PC-3 (cell line): Measurements from ENCODE around the gene NFIX. TPM values are rescaled to one million over a fixed set of nuclear protein-coding genes. Genes with fewer than 3 reads are reported as not detected.

ENCODE experiments used
- ATAC-seq: fragments of 200-7000 bp; cut with Tn5 transposase; 2 replicates; pipeline ENCODE4 v1.9.1; 2020; ENCODE audit warnings: mild to moderate bottlenecking, moderate library complexity
- BruUV-seq: library from RNA; stranded (reverse); fragments of 400-500 nt; replicated peaks from 2 replicates; lab custom pipeline; 2021; lab: Mats Ljungman, UMichigan
- CTCF ChIA-PET: fragments of 300-600 bp; sonication (Branson Sonifier 250); formaldehyde crosslinking; loops from one replicate; lab custom pipeline; 2022; ENCODE audit warnings: antibody characterized with exemption; lab: Charles Lee
- POLR2A ChIA-PET: fragments of 300-600 bp; sonication (Branson Sonifier 250); formaldehyde crosslinking; loops from one replicate; lab custom pipeline; 2022; ENCODE audit warnings: antibody characterized with exemption; ENCODE audit not compliant: unreplicated experiment; lab: Charles Lee
- DNase-seq: peaks from one replicate; pipeline ENCODE4 v3.0.0-alpha.2; 2015
- H2AFZ ChIP-seq: fragments of 300-600 bp; sonication (generic); 2 replicates; pipeline ENCODE4 v1.6.0; 2016; ENCODE audit warnings: antibody characterized with exemption, low read length
- H3F3A ChIP-seq: fragments of 300-600 bp; sonication (generic); one replicate; pipeline ENCODE4 v1.6.0; 2017; ENCODE audit warnings: antibody characterized with exemption, low read length, control low read depth, mild to moderate bottlenecking; ENCODE audit not compliant: unreplicated experiment
- H3K27ac ChIP-seq: fragments of 300-600 bp; sonication (generic); 2 replicates; pipeline ENCODE4 v1.5.1; 2016; ENCODE audit warnings: mild to moderate bottlenecking, low read length
- H3K27me3 ChIP-seq: fragments of 300-600 bp; sonication (generic); 2 replicates; pipeline ENCODE4 v1.6.1; 2016; ENCODE audit warnings: low read length, mixed read lengths
- H3K36me3 ChIP-seq: fragments of 300-600 bp; sonication (generic); 2 replicates; pipeline ENCODE4 v1.6.1; 2016; ENCODE audit warnings: low read depth, mixed run types, low read length, mixed read lengths
- H3K4me1 ChIP-seq: fragments of 300-600 bp; sonication (generic); 2 replicates; pipeline ENCODE4 v1.5.1; 2016; ENCODE audit warnings: low read length; ENCODE audit not compliant: insufficient read depth
- H3K4me2 ChIP-seq: fragments of 300-600 bp; sonication (generic); 2 replicates; pipeline ENCODE4 v1.6.0; 2016; ENCODE audit warnings: low read length
- H3K4me3 ChIP-seq: fragments of 300-600 bp; sonication (generic); 2 replicates; pipeline ENCODE4 v1.5.1; 2016; ENCODE audit warnings: mild to moderate bottlenecking, low read length, mixed read lengths
- H3K79me2 ChIP-seq: fragments of 300-600 bp; sonication (generic); 2 replicates; pipeline ENCODE4 v1.6.1; 2017; ENCODE audit warnings: low read length, mixed read lengths
- H3K9ac ChIP-seq: fragments of 300-600 bp; sonication (generic); 2 replicates; pipeline ENCODE4 v1.6.0; 2016; ENCODE audit warnings: mild to moderate bottlenecking, low read length
- H3K9me2 ChIP-seq: fragments of 300-600 bp; sonication (generic); replicated peaks from 2 replicates; pipeline ENCODE4 v1.6.1; 2016; ENCODE audit warnings: mixed run types, low read length, mixed read lengths
- H3K9me3 ChIP-seq: fragments of 300-600 bp; sonication (generic); 2 replicates; pipeline ENCODE4 v1.6.1; 2016; ENCODE audit warnings: low read length, mixed read lengths
- H4K20me1 ChIP-seq: fragments of 300-600 bp; sonication (generic); 2 replicates; pipeline ENCODE4 v1.6.1; 2016; ENCODE audit warnings: low read length, mixed read lengths
- EZH2 ChIP-seq: fragments of 300-600 bp; sonication (generic); IDR thresholded peaks from one replicate; pipeline ENCODE4 v1.6.1; 2017; ENCODE audit warnings: antibody characterized with exemption, mild to moderate bottlenecking, low read length; ENCODE audit not compliant: unreplicated experiment
- EZH2phosphoT487 ChIP-seq: fragments of 300-600 bp; sonication (generic); IDR thresholded peaks from 2 replicates; pipeline ENCODE4 v1.6.1; 2018; ENCODE audit warnings: mild to moderate bottlenecking, antibody characterized with exemption, low read length, borderline replicate concordance
- intact Hi-C: fragments of 100-400 bp; cut with micrococcal nuclease; formaldehyde crosslinking; loops from 2 replicates; pipeline ENCODE4 v1.9.0; 2023
- total RNA-seq: library from RNA; depleted of rRNA; stranded (reverse); fragments of >200 nt; gene quantifications from 2 replicates; pipeline ENCODE4 v1.2.3, GENCODE V29; 2014
- TF ChIP-seq, protein P1 (sequence below): fragments of 300-600 bp; sonication (generic); conservative IDR thresholded peaks from 2 replicates; pipeline ENCODE4 v1.5.1; 2017; ENCODE audit warnings: antibody characterized with exemption, low read depth, mild to moderate bottlenecking, low read length

NFIX gene
- total RNA-seq, 1 experiment from 2014 or later: 43.3 TPM

DNA sequence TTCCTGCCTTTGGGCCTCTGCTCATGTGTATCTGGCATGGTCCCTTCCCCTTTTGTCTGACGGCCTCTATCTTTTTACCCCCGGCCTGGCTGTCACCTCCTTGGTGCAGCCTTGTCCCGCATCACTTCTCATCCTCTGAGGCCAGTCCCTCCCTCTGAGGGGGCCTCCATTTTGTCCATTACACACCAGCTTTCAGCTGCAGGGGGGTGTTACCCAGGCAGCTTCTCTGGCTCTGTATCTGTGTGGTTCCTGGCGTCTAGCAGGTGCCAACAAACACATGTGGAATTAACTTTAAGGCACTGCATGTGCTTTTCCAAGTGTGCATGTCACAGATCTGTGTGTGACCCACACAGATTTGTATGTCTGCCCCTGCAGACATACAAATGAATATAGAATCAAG lies 55.0 kb downstream of the NFIX start:
- H3K9me3 ChIP-seq: no peaks in the 10 kb centered on the region
- no peak overlapping the region for H3K27ac ChIP-seq
- H3K79me2 ChIP-seq: peaks cover 71% of the 10 kb centered on the region
- peak overlapping the region; percentile 71; the same call in 1 of the 2 replicates for H3K4me2 ChIP-seq
- ChIA-PET CTCF (no interaction called here), POLR2A (no interaction called here)
- no peak for ATAC-seq
- H3K4me3 ChIP-seq: no peak overlapping the region
- TF ChIP-seq EZH2: no peak
- TF ChIP-seq, protein P1, sequence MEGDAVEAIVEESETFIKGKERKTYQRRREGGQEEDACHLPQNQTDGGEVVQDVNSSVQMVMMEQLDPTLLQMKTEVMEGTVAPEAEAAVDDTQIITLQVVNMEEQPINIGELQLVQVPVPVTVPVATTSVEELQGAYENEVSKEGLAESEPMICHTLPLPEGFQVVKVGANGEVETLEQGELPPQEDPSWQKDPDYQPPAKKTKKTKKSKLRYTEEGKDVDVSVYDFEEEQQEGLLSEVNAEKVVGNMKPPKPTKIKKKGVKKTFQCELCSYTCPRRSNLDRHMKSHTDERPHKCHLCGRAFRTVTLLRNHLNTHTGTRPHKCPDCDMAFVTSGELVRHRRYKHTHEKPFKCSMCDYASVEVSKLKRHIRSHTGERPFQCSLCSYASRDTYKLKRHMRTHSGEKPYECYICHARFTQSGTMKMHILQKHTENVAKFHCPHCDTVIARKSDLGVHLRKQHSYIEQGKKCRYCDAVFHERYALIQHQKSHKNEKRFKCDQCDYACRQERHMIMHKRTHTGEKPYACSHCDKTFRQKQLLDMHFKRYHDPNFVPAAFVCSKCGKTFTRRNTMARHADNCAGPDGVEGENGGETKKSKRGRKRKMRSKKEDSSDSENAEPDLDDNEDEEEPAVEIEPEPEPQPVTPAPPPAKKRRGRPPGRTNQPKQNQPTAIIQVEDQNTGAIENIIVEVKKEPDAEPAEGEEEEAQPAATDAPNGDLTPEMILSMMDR: no peak
- no peak for TF ChIP-seq EZH2phosphoT487
- H3K9me2 ChIP-seq: no peaks in the 10 kb centered on the region
- DNase-seq: no peak
- H2AFZ ChIP-seq: no peak overlapping the region
- H3K9ac ChIP-seq: no peak overlapping the region
- no peaks in the 10 kb centered on the region for H4K20me1 ChIP-seq
- intact Hi-C loops: no loop called here
- H3K4me1 ChIP-seq: peaks cover 53% of the 10 kb centered on the region
- no TSS peak for BruUV-seq
- no peaks in the 10 kb centered on the region for H3K27me3 ChIP-seq
- H3K36me3 ChIP-seq: peaks cover 7% of the 10 kb centered on the region; the same call in 1 of the 2 replicates
- H3F3A ChIP-seq: no peaks in the 10 kb centered on the region

DNA sequence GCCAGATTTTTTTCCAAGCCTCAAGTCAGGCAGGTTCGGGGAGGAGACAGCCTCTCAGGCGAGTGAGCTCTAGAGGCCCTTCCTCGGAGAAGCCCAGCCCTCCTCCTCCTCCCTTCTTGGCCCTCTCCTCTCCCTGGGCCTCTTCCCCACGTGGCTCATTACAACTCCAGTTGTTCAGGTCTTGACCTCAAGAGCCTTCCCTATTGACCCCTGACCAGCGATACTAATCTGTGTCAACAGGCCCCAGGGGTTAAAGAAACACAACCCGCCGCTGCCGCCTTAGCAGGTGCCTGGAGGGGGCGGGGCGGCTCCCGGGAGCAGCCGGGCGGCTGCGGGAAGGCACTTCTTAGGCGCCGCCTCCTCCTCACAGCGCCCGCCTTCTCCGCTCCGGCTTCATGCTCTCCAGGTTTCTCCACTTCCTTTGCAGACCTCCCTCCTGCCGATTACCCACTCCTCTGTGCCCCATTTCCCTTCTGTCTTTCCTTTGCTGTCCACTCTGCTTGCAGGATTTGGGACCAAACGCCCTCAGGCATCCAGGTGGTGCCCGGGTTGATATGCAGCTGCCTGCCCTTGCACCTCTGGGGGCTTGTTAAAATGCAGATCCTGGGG lies 56.4 kb downstream of the NFIX start:
- peak overlapping the region; percentile 99 for H3K27ac ChIP-seq
- peak; percentile 84 for DNase-seq
- POLR2A ChIA-PET: no interaction called here
- no TSS peak for BruUV-seq
- intact Hi-C loops: loop anchor here (1.0 kb wide), 1 partner anchor 15 kb away; no protein-coding TSS in a partner anchor
- H3K4me1 ChIP-seq: peaks cover 66% of the 10 kb centered on the region
- H3K36me3 ChIP-seq: no peaks in the 10 kb centered on the region
- H3K9ac ChIP-seq: no peak overlapping the region
- TF ChIP-seq EZH2phosphoT487: peak; percentile 86
- TF ChIP-seq EZH2: no peak
- TF ChIP-seq, protein P1: no peak
- H4K20me1 ChIP-seq: no peaks in the 10 kb centered on the region
- peak; percentile 14 for ATAC-seq
- H2AFZ ChIP-seq: peak overlapping the region; percentile 31; the same call in 1 of the 2 replicates
- H3K9me2 ChIP-seq: no peaks in the 10 kb centered on the region
- no peaks in the 10 kb centered on the region for H3K9me3 ChIP-seq
- H3K4me3 ChIP-seq: peak overlapping the region; percentile 43; the same call in 1 of the 2 replicates
- no peaks in the 10 kb centered on the region for H3K27me3 ChIP-seq
- H3K79me2 ChIP-seq: peaks cover 69% of the 10 kb centered on the region
- H3K4me2 ChIP-seq: peak overlapping the region; percentile 71
- CTCF ChIA-PET: interaction anchor here (1.1 kb wide), 1 partner anchor 10 kb away, joined by 7 read pairs; no protein-coding TSS in a partner anchor
- H3F3A ChIP-seq: no peaks in the 10 kb centered on the region
